ENCODE results near the gene DIP2B.

Gene DIP2B

GRCh38 chr12:50638482-50638880 lies 133.7 kb downstream of the DIP2B start:
- CTCF ChIA-PET = interaction anchor here (0.7 to 1.5 kb wide), 3 partner anchors 100 to 235 kb away, joined by 3 to 10 read pairs (median 4); partner anchors contain the start of gene DIP2B
- no peak for DNase-seq (ENCODE audit: extremely low spot score)
- POLR2A ChIA-PET = no interaction called here
- TF ChIP-seq ELF4 (IDR thresholded peaks at IDR 0.05) (no peak), FOXM1 (IDR thresholded peaks at IDR 0.05; ENCODE audit: borderline replicate concordance) (no peak), CTBP1 (IDR thresholded peaks at IDR 0.05; ENCODE audit: borderline replicate concordance) (no peak), L3MBTL2 (conservative IDR thresholded peaks at IDR 0.05) (no peak), LEF1 (IDR thresholded peaks at IDR 0.05; ENCODE audit: borderline replicate concordance) (no peak), TARDBP (IDR thresholded peaks at IDR 0.05) (no peak), ZNF384 (IDR thresholded peaks at IDR 0.05) (no peak), SUZ12 (IDR thresholded peaks at IDR 0.05) (no peak), NFRKB (IDR thresholded peaks at IDR 0.05) (no peak), ARNT (IDR thresholded peaks at IDR 0.05) (no peak), FOXA1 (IDR thresholded peaks at IDR 0.05) (no peak), BHLHE40 (IDR thresholded peaks at IDR 0.05; ENCODE audit: borderline replicate concordance) (no peak), SP1 (IDR thresholded peaks at IDR 0.05) (no peak)

GRCh38 chr12:50639721-50640120 lies 134.9 kb downstream of the DIP2B start:
- no peak for TF ChIP-seq HDGF (IDR thresholded peaks at IDR 0.05; ENCODE audit: borderline replicate concordance)
- TF ChIP-seq TARDBP (IDR thresholded peaks at IDR 0.05) = no peak
- TF ChIP-seq, protein P1, sequence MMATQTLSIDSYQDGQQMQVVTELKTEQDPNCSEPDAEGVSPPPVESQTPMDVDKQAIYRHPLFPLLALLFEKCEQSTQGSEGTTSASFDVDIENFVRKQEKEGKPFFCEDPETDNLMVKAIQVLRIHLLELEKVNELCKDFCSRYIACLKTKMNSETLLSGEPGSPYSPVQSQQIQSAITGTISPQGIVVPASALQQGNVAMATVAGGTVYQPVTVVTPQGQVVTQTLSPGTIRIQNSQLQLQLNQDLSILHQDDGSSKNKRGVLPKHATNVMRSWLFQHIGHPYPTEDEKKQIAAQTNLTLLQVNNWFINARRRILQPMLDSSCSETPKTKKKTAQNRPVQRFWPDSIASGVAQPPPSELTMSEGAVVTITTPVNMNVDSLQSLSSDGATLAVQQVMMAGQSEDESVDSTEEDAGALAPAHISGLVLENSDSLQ (IDR thresholded peaks at IDR 0.05) = no peak
- no peak for TF ChIP-seq ARNT (IDR thresholded peaks at IDR 0.05)
- no peak for TF ChIP-seq LEF1 (IDR thresholded peaks at IDR 0.05; ENCODE audit: borderline replicate concordance)
- TF ChIP-seq CTBP1 (IDR thresholded peaks at IDR 0.05; ENCODE audit: borderline replicate concordance) = no peak
- TF ChIP-seq FOXM1 (IDR thresholded peaks at IDR 0.05; ENCODE audit: borderline replicate concordance) = no peak
- DNase-seq (ENCODE audit: extremely low spot score) = no peak
- POLR2A ChIA-PET = no interaction called here
- CTCF ChIA-PET = no interaction called here

DNA sequence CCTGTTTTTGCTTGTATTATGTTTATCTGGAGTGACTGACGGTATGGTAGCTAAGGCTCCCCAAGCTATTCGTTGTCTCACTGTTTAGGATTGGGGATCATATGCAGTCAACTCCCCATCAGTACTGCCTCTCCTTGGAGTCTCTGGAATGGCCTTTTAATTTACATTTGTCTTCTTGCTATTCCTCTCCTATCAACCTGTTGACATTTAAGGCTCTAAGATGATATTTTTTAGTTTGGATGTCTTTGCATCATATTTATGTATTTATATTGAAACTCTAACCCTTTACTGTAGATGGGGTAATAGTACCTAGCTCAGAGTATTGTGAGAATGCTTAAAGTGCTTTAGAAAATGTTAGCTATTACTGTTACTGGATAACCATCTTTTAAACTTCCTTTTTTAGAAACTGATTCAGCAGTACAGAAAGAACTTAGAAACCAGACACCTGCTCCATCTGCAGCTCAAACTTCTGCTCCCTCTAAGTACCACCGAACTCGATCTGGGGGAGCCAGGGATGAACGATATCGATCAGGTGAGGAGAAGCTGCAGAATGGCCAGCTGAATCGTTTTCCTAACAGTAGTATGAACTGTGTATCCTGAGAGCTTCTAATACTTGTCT lies 135.6 kb downstream of the DIP2B start:
- ChIA-PET CTCF (interaction anchor here (0.6 kb wide), 1 partner anchor 54 kb away, joined by 5 read pairs; no protein-coding TSS in a partner anchor), POLR2A (no interaction called here)
- no peak for TF ChIP-seq SUZ12 (IDR thresholded peaks at IDR 0.05)
- TF ChIP-seq SP1 (IDR thresholded peaks at IDR 0.05) = no peak
- TF ChIP-seq ELF4 (IDR thresholded peaks at IDR 0.05) = no peak
- TF ChIP-seq FOXA1 (IDR thresholded peaks at IDR 0.05) = no peak
- TF ChIP-seq L3MBTL2 (conservative IDR thresholded peaks at IDR 0.05) = no peak
- TF ChIP-seq HDGF (IDR thresholded peaks at IDR 0.05; ENCODE audit: borderline replicate concordance) = no peak
- no peak for TF ChIP-seq NFRKB (IDR thresholded peaks at IDR 0.05)
- TF ChIP-seq FOXM1 (IDR thresholded peaks at IDR 0.05; ENCODE audit: borderline replicate concordance) = no peak
- TF ChIP-seq TARDBP (IDR thresholded peaks at IDR 0.05) = no peak
- TF ChIP-seq LEF1 (IDR thresholded peaks at IDR 0.05; ENCODE audit: borderline replicate concordance) = no peak
- TF ChIP-seq, protein P1 (IDR thresholded peaks at IDR 0.05) = no peak
- TF ChIP-seq ZNF384 (IDR thresholded peaks at IDR 0.05) = no peak
- no peak for TF ChIP-seq BHLHE40 (IDR thresholded peaks at IDR 0.05; ENCODE audit: borderline replicate concordance)
- TF ChIP-seq ARNT (IDR thresholded peaks at IDR 0.05) = no peak
- DNase-seq (ENCODE audit: extremely low spot score) = no peak

DNA sequence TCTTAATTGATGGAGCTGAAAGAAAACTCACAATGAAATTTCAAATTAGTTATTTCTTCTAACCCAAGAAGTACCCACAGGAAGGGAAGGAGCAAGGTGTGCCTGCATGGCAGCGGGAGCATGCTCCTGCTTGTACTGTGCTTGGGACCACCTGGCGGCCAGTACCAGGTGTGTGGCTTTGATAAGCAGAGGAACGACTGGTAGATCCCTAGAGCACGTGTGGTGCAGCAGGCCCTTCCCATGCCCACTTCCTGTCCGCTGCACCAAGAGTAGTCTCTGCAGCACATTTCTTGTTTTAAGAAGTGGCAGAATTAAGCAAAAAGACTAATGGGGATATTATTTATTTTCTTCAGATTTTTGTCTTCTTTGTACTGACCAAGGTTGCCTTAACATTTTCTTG lies 136.8 kb downstream of the DIP2B start:
- TF ChIP-seq ARNT (IDR thresholded peaks at IDR 0.05) = no peak
- TF ChIP-seq FOXA1 (IDR thresholded peaks at IDR 0.05) = no peak
- TF ChIP-seq FOXM1 (IDR thresholded peaks at IDR 0.05; ENCODE audit: borderline replicate concordance) = no peak
- no peak for TF ChIP-seq TARDBP (IDR thresholded peaks at IDR 0.05)
- TF ChIP-seq ZNF384 (IDR thresholded peaks at IDR 0.05) = no peak
- TF ChIP-seq BHLHE40 (IDR thresholded peaks at IDR 0.05; ENCODE audit: borderline replicate concordance) = no peak
- TF ChIP-seq ELF4 (IDR thresholded peaks at IDR 0.05) = no peak
- TF ChIP-seq SUZ12 (IDR thresholded peaks at IDR 0.05) = no peak
- TF ChIP-seq LEF1 (IDR thresholded peaks at IDR 0.05; ENCODE audit: borderline replicate concordance) = no peak
- TF ChIP-seq CTBP1 (IDR thresholded peaks at IDR 0.05; ENCODE audit: borderline replicate concordance) = no peak
- no peak for TF ChIP-seq FOXK2 (IDR thresholded peaks at IDR 0.05)
- TF ChIP-seq, protein P1 (IDR thresholded peaks at IDR 0.05) = no peak
- no peak for TF ChIP-seq L3MBTL2 (conservative IDR thresholded peaks at IDR 0.05)
- TF ChIP-seq HDGF (IDR thresholded peaks at IDR 0.05; ENCODE audit: borderline replicate concordance) = no peak
- DNase-seq (ENCODE audit: extremely low spot score) = no peak
- ChIA-PET CTCF (interaction anchor here (0.8 kb wide), 1 partner anchor 961 kb away, joined by 4 read pairs; no protein-coding TSS in a partner anchor), POLR2A (no interaction called here)

GRCh38 chr12:50642035-50642451 lies 137.3 kb downstream of the DIP2B start:
- CTCF ChIA-PET = interaction anchor here (0.6 to 0.8 kb wide), 2 partner anchors 324 to 962 kb away, joined by 3 to 4 read pairs; no protein-coding TSS in a partner anchor
- TF ChIP-seq SUZ12 (IDR thresholded peaks at IDR 0.05) = no peak
- no peak for TF ChIP-seq FOXK2 (IDR thresholded peaks at IDR 0.05)
- TF ChIP-seq LEF1 (IDR thresholded peaks at IDR 0.05; ENCODE audit: borderline replicate concordance) = no peak
- TF ChIP-seq SP1 (IDR thresholded peaks at IDR 0.05) = no peak
- TF ChIP-seq, protein P1 (IDR thresholded peaks at IDR 0.05) = no peak
- TF ChIP-seq HDGF (IDR thresholded peaks at IDR 0.05; ENCODE audit: borderline replicate concordance) = no peak
- TF ChIP-seq NFRKB (IDR thresholded peaks at IDR 0.05) = no peak
- TF ChIP-seq FOXA1 (IDR thresholded peaks at IDR 0.05) = no peak
- TF ChIP-seq ELF4 (IDR thresholded peaks at IDR 0.05) = no peak
- TF ChIP-seq BHLHE40 (IDR thresholded peaks at IDR 0.05; ENCODE audit: borderline replicate concordance) = no peak
- no peak for TF ChIP-seq FOXM1 (IDR thresholded peaks at IDR 0.05; ENCODE audit: borderline replicate concordance)
- TF ChIP-seq CTBP1 (IDR thresholded peaks at IDR 0.05; ENCODE audit: borderline replicate concordance) = no peak
- no peak for TF ChIP-seq ARNT (IDR thresholded peaks at IDR 0.05)
- no peak for TF ChIP-seq L3MBTL2 (conservative IDR thresholded peaks at IDR 0.05)
- no peak for TF ChIP-seq TARDBP (IDR thresholded peaks at IDR 0.05)
- TF ChIP-seq ZNF384 (IDR thresholded peaks at IDR 0.05) = no peak
- DNase-seq (ENCODE audit: extremely low spot score) = no peak
- POLR2A ChIA-PET = no interaction called here

All from HEK293T (cell line).